ENCODE data around the gene SLC36A4. TPM values are rescaled to one million over a fixed set of nuclear protein-coding genes. Genes with fewer than 3 reads are reported as not detected.

Gene SLC36A4
- total RNA-seq, 2 donors from 2014 or later = 15.6 to 20.2 TPM

Other genes with a start within 250 kb of the SLC36A4 start
- not detected for gene MTNR1B, start 228.3 kb downstream of the SLC36A4 start, total RNA-seq
- not detected for gene DEUP1, start 132.8 kb upstream of the SLC36A4 start, total RNA-seq